ENCODE results near the gene TUSC2. TPM values are rescaled to one million over a fixed set of nuclear protein-coding genes. Genes with fewer than 3 reads are reported as not detected.

The TUSC2 gene
- total and polyA plus RNA-seq, 10 of the 15 experiments (the other 5 are each of a cell fraction or from before 2014, with no cell fraction given) = 4.0 to 73.8 (median 34.3) TPM

- in situ Hi-C loops (cut with MboI) (no loop called here), intact Hi-C loops (cut with micrococcal nuclease; ENCODE audit: unreplicated experiment) (no loop called here)
- H2AFZ ChIP-seq (ENCODE audit: control insufficient read depth, low read depth, low read length) = no peak overlapping the region
- 75% methylated on average over 11 of the region's 11 CpGs for WGBS (ENCODE audit: insufficient coverage, insufficient replicate concordance, low lambda C conversion rate, missing lambda C conversion rate)
- BruUV-seq (replicated peaks) = no TSS peak
- no peaks in the 10 kb centered on the region for H4K20me1 ChIP-seq (ENCODE audit: control insufficient read depth, insufficient read depth)
- H3K79me2 ChIP-seq (ENCODE audit: control insufficient read depth, insufficient read depth, low read length) = peaks cover 16% of the 10 kb centered on the region
- H3K4me3 ChIP-seq = no peak overlapping the region
- DNase-seq (ENCODE audit: low read depth, low spot score) (no peak), FAIRE-seq (no peak), ATAC-seq (no peak)
- H3K27me3 ChIP-seq (replicated peaks in 1 of 2; ENCODE audit: control insufficient read depth in 2 of 2, insufficient read depth in 2 of 2, low read length in 1 of 2) = no peaks in the 10 kb centered on the region
- SMC1A ChIA-PET (ENCODE audit: uncharacterized antibody, unreplicated experiment) = no interaction called here
- no peak overlapping the region for H3K9ac ChIP-seq (ENCODE audit: control insufficient read depth, insufficient read depth, low read length)
- peaks cover 10 to 12% of the 10 kb centered on the region in 2 experiments for H3K36me3 ChIP-seq (ENCODE audit: control insufficient read depth in 2 of 2, insufficient read depth in 2 of 2, low read length in 1 of 2)
- RAD21 ChIA-PET (ENCODE audit: unreplicated experiment) = interaction anchor here (2.3 to 3.4 kb wide), 2 partner anchors 11 to 33 kb away, joined by 6 to 21 read pairs; partner anchors contain the start of gene IFRD2
- H3K4me2 ChIP-seq (ENCODE audit: control insufficient read depth, insufficient read depth) = no peak overlapping the region
- POLR2A ChIA-PET = no interaction called here
- CTCF ChIA-PET = interaction anchor here (0.7 to 5.1 kb wide), 6 partner anchors 11 to 123 kb away, joined by 3 to 72 read pairs (median 9); partner anchors contain the start of genes HYAL1, HYAL3, NAA80 and RASSF1
- TF ChIP-seq MEF2B (IDR thresholded peaks at IDR 0.05; ENCODE audit: partially characterized antibody, poor library complexity, severe bottlenecking) (no peak), CTCF (IDR thresholded peaks at IDR 0.05 in 2 of 3, conservative IDR thresholded peaks at IDR 0.05 in 1 of 3; ENCODE audit: control insufficient read depth in 2 of 3, extremely low read depth in 1 of 3, insufficient read depth in 1 of 3, low read depth in 3 of 3, low read length in 3 of 3) (no peak)
- TF ChIP-seq, protein P1, sequence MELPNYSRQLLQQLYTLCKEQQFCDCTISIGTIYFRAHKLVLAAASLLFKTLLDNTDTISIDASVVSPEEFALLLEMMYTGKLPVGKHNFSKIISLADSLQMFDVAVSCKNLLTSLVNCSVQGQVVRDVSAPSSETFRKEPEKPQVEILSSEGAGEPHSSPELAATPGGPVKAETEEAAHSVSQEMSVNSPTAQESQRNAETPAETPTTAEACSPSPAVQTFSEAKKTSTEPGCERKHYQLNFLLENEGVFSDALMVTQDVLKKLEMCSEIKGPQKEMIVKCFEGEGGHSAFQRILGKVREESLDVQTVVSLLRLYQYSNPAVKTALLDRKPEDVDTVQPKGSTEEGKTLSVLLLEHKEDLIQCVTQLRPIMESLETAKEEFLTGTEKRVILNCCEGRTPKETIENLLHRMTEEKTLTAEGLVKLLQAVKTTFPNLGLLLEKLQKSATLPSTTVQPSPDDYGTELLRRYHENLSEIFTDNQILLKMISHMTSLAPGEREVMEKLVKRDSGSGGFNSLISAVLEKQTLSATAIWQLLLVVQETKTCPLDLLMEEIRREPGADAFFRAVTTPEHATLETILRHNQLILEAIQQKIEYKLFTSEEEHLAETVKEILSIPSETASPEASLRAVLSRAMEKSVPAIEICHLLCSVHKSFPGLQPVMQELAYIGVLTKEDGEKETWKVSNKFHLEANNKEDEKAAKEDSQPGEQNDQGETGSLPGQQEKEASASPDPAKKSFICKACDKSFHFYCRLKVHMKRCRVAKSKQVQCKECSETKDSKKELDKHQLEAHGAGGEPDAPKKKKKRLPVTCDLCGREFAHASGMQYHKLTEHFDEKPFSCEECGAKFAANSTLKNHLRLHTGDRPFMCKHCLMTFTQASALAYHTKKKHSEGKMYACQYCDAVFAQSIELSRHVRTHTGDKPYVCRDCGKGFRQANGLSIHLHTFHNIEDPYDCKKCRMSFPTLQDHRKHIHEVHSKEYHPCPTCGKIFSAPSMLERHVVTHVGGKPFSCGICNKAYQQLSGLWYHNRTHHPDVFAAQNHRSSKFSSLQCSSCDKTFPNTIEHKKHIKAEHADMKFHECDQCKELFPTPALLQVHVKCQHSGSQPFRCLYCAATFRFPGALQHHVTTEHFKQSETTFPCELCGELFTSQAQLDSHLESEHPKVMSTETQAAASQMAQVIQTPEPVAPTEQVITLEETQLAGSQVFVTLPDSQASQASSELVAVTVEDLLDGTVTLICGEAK (IDR thresholded peaks at IDR 0.05; ENCODE audit: borderline replicate concordance) = no peak
- H3K27ac ChIP-seq (ENCODE audit: control insufficient read depth, insufficient read depth) = no peak overlapping the region
- no peaks in the 10 kb centered on the region for H3K9me3 ChIP-seq (replicated peaks; ENCODE audit: control insufficient read depth, insufficient read depth, low read length)
- peaks cover 9% of the 10 kb centered on the region for H3K4me1 ChIP-seq (ENCODE audit: control insufficient read depth, insufficient read depth, low read length)
These were observed 2.4 kb downstream of the TUSC2 start for GRCh38 chr3:50325497-50326181.
